ENCODE measurements around the gene CNTN4. TPM values are rescaled to one million over a fixed set of nuclear protein-coding genes. Genes with fewer than 3 reads are reported as not detected.

CNTN4 gene
- total RNA-seq, 1 experiment from 2014 or later, result 5.7 TPM

DNA sequence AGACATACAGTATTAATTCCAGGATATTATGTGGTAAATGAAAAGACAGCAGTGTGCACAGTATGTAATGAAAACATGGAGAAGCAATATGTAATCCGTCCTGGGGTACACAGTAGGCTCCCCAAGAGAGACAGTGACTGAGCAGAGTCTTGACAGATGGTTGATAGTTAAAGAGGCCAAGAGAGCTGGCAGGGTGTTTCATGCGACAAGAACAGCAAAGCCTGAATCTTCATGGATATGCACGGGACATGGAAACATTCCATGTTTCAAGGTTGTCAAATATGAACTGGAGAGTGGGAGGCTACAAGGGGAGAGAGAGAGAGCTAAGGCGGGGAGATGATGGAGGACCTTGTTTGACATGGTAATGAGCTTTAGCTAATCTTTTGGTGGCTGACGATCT lies 673.1 kb downstream of the CNTN4 start:
- BruUV-seq (replicated peaks), result no TSS peak
- intact Hi-C loops (cut with micrococcal nuclease; ENCODE audit: unreplicated experiment), result no loop called here

GRCh38 chr3:2772803-2773202 lies 674.1 kb downstream of the CNTN4 start:
- Histone ChIP-seq H3K4me3 (ENCODE audit: low read depth, low read length, poor library complexity, severe bottlenecking) (no peak overlapping the region), H3K36me3 (ENCODE audit: insufficient read depth, low read length, poor library complexity, severe bottlenecking) (no peaks in the 10 kb centered on the region), H3K4me1 (ENCODE audit: insufficient read depth, low read length, poor library complexity, severe bottlenecking) (no peaks in the 10 kb centered on the region), H3K27ac (ENCODE audit: low read depth, low read length, poor library complexity, severe bottlenecking) (no peak overlapping the region), H3K27me3 (replicated peaks; ENCODE audit: insufficient read depth, low read depth, low read length, poor library complexity) (no peaks in the 10 kb centered on the region), H3K9me3 (ENCODE audit: low read depth, low read length, poor library complexity, severe bottlenecking) (no peaks in the 10 kb centered on the region)
- ChIA-PET CTCF (no interaction called here), POLR2A (ENCODE audit: low non-redundant PET) (no interaction called here)
- intact Hi-C loops (cut with micrococcal nuclease; ENCODE audit: unreplicated experiment), result no loop called here
- no peak for DNase-seq (ENCODE audit: low spot score)
- no TSS peak for BruUV-seq (replicated peaks)
- TF ChIP-seq CTCF (conservative IDR thresholded peaks at IDR 0.05; ENCODE audit: low read depth, low read length), result no peak
- TF ChIP-seq EZH2 (IDR thresholded peaks at IDR 0.05; ENCODE audit: borderline replicate concordance, low read depth, low read length, poor library complexity, severe bottlenecking), result no peak

More for the DNA sequence above, 673.1 kb downstream of the CNTN4 start:
- no peak for DNase-seq (ENCODE audit: low spot score)
- ChIA-PET CTCF (no interaction called here), POLR2A (ENCODE audit: low non-redundant PET) (no interaction called here)
- Histone ChIP-seq H3K4me3 (ENCODE audit: low read depth, low read length, poor library complexity, severe bottlenecking) (no peak overlapping the region), H3K27me3 (replicated peaks; ENCODE audit: insufficient read depth, low read depth, low read length, poor library complexity) (no peaks in the 10 kb centered on the region), H3K27ac (ENCODE audit: low read depth, low read length, poor library complexity, severe bottlenecking) (no peak overlapping the region), H3K4me1 (ENCODE audit: insufficient read depth, low read length, poor library complexity, severe bottlenecking) (no peaks in the 10 kb centered on the region), H3K9me3 (ENCODE audit: low read depth, low read length, poor library complexity, severe bottlenecking) (no peaks in the 10 kb centered on the region), H3K36me3 (ENCODE audit: insufficient read depth, low read length, poor library complexity, severe bottlenecking) (no peaks in the 10 kb centered on the region)
- TF ChIP-seq EZH2 (IDR thresholded peaks at IDR 0.05; ENCODE audit: borderline replicate concordance, low read depth, low read length, poor library complexity, severe bottlenecking), result no peak
- no peak for TF ChIP-seq CTCF (conservative IDR thresholded peaks at IDR 0.05; ENCODE audit: low read depth, low read length)

DNA sequence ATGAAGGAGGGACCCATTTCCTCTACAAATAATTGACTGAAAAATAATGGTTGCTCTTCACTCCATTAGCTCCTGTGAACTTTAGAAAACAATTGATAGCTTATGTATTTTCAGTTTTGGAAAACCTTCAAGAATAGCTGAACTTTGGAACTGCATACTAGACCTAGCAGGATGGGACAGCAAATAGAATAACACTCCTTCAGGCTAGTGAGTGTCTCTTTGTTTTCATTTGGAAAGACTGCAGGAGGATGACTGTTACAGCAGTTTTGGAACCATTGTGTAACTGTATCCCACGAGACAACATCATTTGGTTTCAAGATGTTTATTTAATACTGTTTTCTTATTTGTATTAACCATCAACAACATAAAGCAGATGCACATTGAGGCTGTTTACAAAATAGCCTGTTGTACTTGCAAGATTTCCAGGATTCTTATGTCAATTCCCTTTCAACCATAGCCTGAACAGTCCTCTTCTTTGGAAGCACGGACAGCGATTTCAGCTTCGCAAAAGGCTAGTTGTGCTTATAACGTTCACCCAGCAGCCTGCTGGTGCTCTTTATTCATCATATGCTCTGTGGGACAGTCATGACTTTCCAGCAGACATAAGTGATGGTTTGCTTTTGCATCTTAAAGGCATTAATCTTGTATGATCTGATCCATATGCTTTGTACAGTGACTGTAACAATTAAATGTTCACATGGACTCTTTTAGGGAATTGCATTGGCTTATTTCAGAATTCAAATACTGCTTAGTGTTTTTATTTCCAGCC lies 676.0 kb downstream of the CNTN4 start:
- Histone ChIP-seq H3K27ac (ENCODE audit: low read depth, low read length, poor library complexity, severe bottlenecking) (no peak overlapping the region), H3K4me1 (ENCODE audit: insufficient read depth, low read length, poor library complexity, severe bottlenecking) (no peaks in the 10 kb centered on the region), H3K4me3 (ENCODE audit: low read depth, low read length, poor library complexity, severe bottlenecking) (no peak overlapping the region), H3K9me3 (ENCODE audit: low read depth, low read length, poor library complexity, severe bottlenecking) (no peaks in the 10 kb centered on the region), H3K27me3 (replicated peaks; ENCODE audit: insufficient read depth, low read depth, low read length, poor library complexity) (no peaks in the 10 kb centered on the region), H3K36me3 (ENCODE audit: insufficient read depth, low read length, poor library complexity, severe bottlenecking) (no peaks in the 10 kb centered on the region)
- DNase-seq (ENCODE audit: low spot score), result no peak
- CTCF ChIA-PET, result no interaction called here
- BruUV-seq (replicated peaks), result no TSS peak
- POLR2A ChIA-PET (ENCODE audit: low non-redundant PET), result no interaction called here
- TF ChIP-seq CTCF (conservative IDR thresholded peaks at IDR 0.05; ENCODE audit: low read depth, low read length), result no peak
- TF ChIP-seq EZH2 (IDR thresholded peaks at IDR 0.05; ENCODE audit: borderline replicate concordance, low read depth, low read length, poor library complexity, severe bottlenecking), result no peak
- intact Hi-C loops (cut with micrococcal nuclease; ENCODE audit: unreplicated experiment), result no loop called here

All from A673 (cell line).